Adrenal gland (tissue), 5 donors: ENCODE data around the gene GRIA3.

Experiments used
- CTCF ChIP-seq, 6 experiments: fragments of 450-650 bp in 4 of 6; fragments of 200-600 bp in 2 of 6; sonication (generic) in 1 of 6; IDR thresholded peaks; 1 replicate in 5 of 6; 2 replicates in 1 of 6; pipeline versions ENCODE4 v1.5.1 to v1.8.0; 2016 to 2021; ENCODE audit warnings: antibody characterized with exemption in 6 of 6, mild to moderate bottlenecking in 2 of 6, moderate library complexity in 1 of 6
- POLR2A ChIP-seq, 2 donors: fragments of 450-650 bp; IDR thresholded peaks; one replicate each; pipeline ENCODE4 v1.6.1; 2017; ENCODE audit warnings: antibody characterized with exemption in 2 of 2, mild to moderate bottlenecking in 2 of 2, moderate library complexity in 1 of 2
- donor health status: DM: no; HTN: no; CAD: no.

- peak in 5 of 6 experiments; percentile 25 to 37 (median 35) for TF ChIP-seq CTCF (IDR thresholded peaks at IDR 0.05)
- no peak for TF ChIP-seq POLR2A (IDR thresholded peaks at IDR 0.05)
Measured at GRCh38 chrX:123450222-123450621, 266.1 kb downstream of the GRIA3 start.
